HepG2 (cell line): Measurements from ENCODE around the gene C3orf22. TPM values are rescaled to one million over a fixed set of nuclear protein-coding genes. Genes with fewer than 3 reads are reported as not detected.

Experiments used
- ATF6 ChIP-seq: sonication (generic); formaldehyde crosslinking; conservative IDR thresholded peaks from 2 replicates; pipeline ENCODE4 v1.4.0; 2020; ENCODE audit warnings: missing genetic modification reagents
- BORCS8-MEF2B ChIP-seq: sonication (generic); formaldehyde crosslinking; IDR thresholded peaks from 2 replicates; pipeline ENCODE4 v1.8.0; 2022; ENCODE audit warnings: mild to moderate bottlenecking, missing genetic modification reagents
- CEBPB ChIP-seq: IDR thresholded peaks from 2 replicates; pipeline ENCODE4 v1.6.1; 2011; ENCODE audit warnings: low read depth, low read length, improper control_type of control experiment, borderline replicate concordance
- EHMT2 ChIP-seq: fragments of 200-600 bp; sonication (generic); IDR thresholded peaks from 2 replicates; pipeline ENCODE4 v1.7.0; 2017; ENCODE audit warnings: antibody characterized with exemption, low read depth, low read length, borderline replicate concordance
- FOXA3 ChIP-seq: IDR thresholded peaks from 2 replicates; pipeline ENCODE4 v1.6.1; 2016; ENCODE audit warnings: missing genetic modification reagents, missing compliant biosample characterization
- GATA4 ChIP-seq: sonication (generic); IDR thresholded peaks from 2 replicates; pipeline ENCODE4 v1.6.1; 2016; ENCODE audit warnings: antibody characterized with exemption, low read depth, borderline replicate concordance
- GATAD2A ChIP-seq: IDR thresholded peaks from 2 replicates; pipeline ENCODE4 v1.6.1; 2016
- HNRNPL ChIP-seq: fragments of 200-400 bp; formaldehyde crosslinking; IDR thresholded peaks from 2 replicates; pipeline ENCODE4 v1.6.1; 2017; ENCODE audit warnings: mild to moderate bottlenecking, low read depth, low read length
- MAZ ChIP-seq, 2 experiments: sonication (generic) in 1 of 2; formaldehyde crosslinking in 1 of 2; IDR thresholded peaks; 2 replicates each; pipeline versions ENCODE4 v1.5.0 to v1.6.1; 2012 to 2020; ENCODE audit warnings: low read depth in 2 of 2, mild to moderate bottlenecking in 2 of 2, borderline replicate concordance in 1 of 2, improper control_type of control experiment in 1 of 2, low read length in 1 of 2, missing genetic modification reagents in 1 of 2, moderate library complexity in 1 of 2
- MBD4 ChIP-seq: IDR thresholded peaks from 2 replicates; pipeline ENCODE4 v1.6.1; 2012; ENCODE audit warnings: low read length, inconsistent platforms, borderline replicate concordance
- MZF1 ChIP-seq: sonication (generic); formaldehyde crosslinking; IDR thresholded peaks from 2 replicates; pipeline ENCODE4 v1.8.1; 2023; ENCODE audit warnings: mild to moderate bottlenecking, missing genetic modification reagents, borderline replicate concordance
- PRDM4 ChIP-seq: sonication (generic); formaldehyde crosslinking; IDR thresholded peaks from 2 replicates; pipeline ENCODE4 v1.9.0; 2021; ENCODE audit warnings: missing genetic modification reagents, borderline replicate concordance
- RFX3 ChIP-seq: IDR thresholded peaks from 2 replicates; pipeline ENCODE4 v1.6.1; 2016; ENCODE audit warnings: missing biosample characterization, missing genetic modification reagents
- SSRP1 ChIP-seq: IDR thresholded peaks from 2 replicates; pipeline ENCODE4 v1.6.1; 2016; ENCODE audit warnings: control low read depth
- TBX3 ChIP-seq: fragments of 450-650 bp; IDR thresholded peaks from 2 replicates; pipeline ENCODE4 v1.6.1; 2017; ENCODE audit warnings: antibody characterized with exemption, mild to moderate bottlenecking, inconsistent platforms, borderline replicate concordance
- TMF1 ChIP-seq: sonication (generic); formaldehyde crosslinking; IDR thresholded peaks from 2 replicates; pipeline ENCODE4 v1.8.1; 2022; ENCODE audit warnings: low read depth, missing genetic modification reagents
- U2AF2 ChIP-seq: fragments of 200-400 bp; formaldehyde crosslinking; IDR thresholded peaks from 2 replicates; pipeline ENCODE4 v1.6.1; 2017; ENCODE audit warnings: low read depth, mild to moderate bottlenecking, low read length
- ZBTB38 ChIP-seq: sonication (generic); formaldehyde crosslinking; IDR thresholded peaks from 2 replicates; pipeline ENCODE4 v1.5.1; 2020; ENCODE audit warnings: mild to moderate bottlenecking, missing genetic modification reagents
- ZNF292 ChIP-seq: sonication (generic); formaldehyde crosslinking; IDR thresholded peaks from 2 replicates; pipeline ENCODE4 v1.8.1; 2022; ENCODE audit warnings: mild to moderate bottlenecking, low read depth, missing genetic modification reagents, borderline replicate concordance
- ZNF33B ChIP-seq: sonication (generic); formaldehyde crosslinking; IDR thresholded peaks from 2 replicates; pipeline ENCODE4 v1.5.1; 2020; ENCODE audit warnings: mild to moderate bottlenecking, missing genetic modification reagents
- polyA plus RNA-seq, 8 experiments: library from polyadenylated mRNA; depleted of rRNA in 3 of 8; stranded (reverse) in 7 of 8; unstranded in 1 of 8; fragments of >200 nt; fragmentation: Illumina TruSeq in 4 of 8; extraction: Trizol in 4 of 8; gene quantifications; 2 replicates each; pipeline versions ENCODE4 v1.2.1 to v1.2.3, GENCODE V29; 2011 to 2016; ENCODE audit warnings: low read depth in 4 of 8, missing spikeins in 1 of 8, mixed read lengths in 1 of 8; ENCODE audit not compliant: insufficient read depth in 1 of 8
- total RNA-seq, 5 experiments: library from RNA; depleted of rRNA; stranded (reverse); fragments of >200 nt; fragmentation: Illumina TruSeq; extraction: Trizol; gene quantifications; 2 replicates each; pipeline ENCODE4 v1.2.3, GENCODE V29; 2016; ENCODE audit warnings: low read depth in 1 of 5
- TF ChIP-seq, protein P1 (sequence below): sonication (generic); formaldehyde crosslinking; IDR thresholded peaks from 2 replicates; pipeline ENCODE4 v1.4.0; 2020; ENCODE audit warnings: missing genetic modification reagents

C3orf22 gene
- total and polyA plus RNA-seq, 2 of the 13 experiments (the other 11 are each of a cell fraction or from before 2014, with no cell fraction given) = not detected

DNA sequence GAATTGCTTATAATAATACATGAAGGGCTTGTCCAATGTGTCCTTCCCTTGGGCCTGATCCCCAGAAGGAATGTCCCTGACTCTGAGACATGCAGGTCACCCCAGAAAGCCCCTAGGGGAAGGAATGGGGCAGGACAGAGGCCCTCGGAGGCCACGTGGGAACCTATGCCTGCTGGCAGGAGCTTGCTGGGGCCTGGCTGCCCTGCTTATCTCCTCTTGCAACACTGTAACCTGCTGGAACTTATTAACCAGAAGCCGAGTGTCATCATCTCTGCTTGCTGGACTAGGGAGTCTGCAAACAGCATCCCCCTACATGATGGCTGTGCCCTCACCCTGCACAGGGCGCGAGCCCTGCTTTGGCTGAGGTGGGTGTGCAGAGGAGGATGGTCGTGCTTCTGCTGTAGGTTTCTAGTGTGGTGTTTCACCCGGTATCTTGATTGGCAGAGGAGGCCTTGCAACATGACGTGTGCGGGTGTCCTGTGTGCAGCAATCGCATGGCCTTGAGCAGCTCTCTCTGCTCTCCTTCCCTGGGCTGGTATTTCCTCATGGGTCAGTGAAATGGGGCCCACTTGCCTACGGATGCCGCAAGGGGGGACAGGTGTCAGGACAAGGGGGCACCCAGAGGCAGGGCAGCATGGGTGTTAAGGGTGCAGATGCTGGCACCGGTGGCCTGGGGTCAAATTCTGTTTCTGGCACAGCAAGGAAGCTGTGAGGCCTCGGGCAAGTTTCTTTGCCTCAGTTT, 29.8 kb downstream of the C3orf22 start (continued):
- TF ChIP-seq, protein P1, sequence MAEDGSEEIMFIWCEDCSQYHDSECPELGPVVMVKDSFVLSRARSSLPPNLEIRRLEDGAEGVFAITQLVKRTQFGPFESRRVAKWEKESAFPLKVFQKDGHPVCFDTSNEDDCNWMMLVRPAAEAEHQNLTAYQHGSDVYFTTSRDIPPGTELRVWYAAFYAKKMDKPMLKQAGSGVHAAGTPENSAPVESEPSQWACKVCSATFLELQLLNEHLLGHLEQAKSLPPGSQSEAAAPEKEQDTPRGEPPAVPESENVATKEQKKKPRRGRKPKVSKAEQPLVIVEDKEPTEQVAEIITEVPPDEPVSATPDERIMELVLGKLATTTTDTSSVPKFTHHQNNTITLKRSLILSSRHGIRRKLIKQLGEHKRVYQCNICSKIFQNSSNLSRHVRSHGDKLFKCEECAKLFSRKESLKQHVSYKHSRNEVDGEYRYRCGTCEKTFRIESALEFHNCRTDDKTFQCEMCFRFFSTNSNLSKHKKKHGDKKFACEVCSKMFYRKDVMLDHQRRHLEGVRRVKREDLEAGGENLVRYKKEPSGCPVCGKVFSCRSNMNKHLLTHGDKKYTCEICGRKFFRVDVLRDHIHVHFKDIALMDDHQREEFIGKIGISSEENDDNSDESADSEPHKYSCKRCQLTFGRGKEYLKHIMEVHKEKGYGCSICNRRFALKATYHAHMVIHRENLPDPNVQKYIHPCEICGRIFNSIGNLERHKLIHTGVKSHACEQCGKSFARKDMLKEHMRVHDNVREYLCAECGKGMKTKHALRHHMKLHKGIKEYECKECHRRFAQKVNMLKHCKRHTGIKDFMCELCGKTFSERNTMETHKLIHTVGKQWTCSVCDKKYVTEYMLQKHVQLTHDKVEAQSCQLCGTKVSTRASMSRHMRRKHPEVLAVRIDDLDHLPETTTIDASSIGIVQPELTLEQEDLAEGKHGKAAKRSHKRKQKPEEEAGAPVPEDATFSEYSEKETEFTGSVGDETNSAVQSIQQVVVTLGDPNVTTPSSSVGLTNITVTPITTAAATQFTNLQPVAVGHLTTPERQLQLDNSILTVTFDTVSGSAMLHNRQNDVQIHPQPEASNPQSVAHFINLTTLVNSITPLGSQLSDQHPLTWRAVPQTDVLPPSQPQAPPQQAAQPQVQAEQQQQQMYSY (CRISPR knock-in tag) = 0 out of 2 replicates have a peak, but pooled peaks have one; percentile 29
- TF ChIP-seq CEBPB = peak; percentile 95
- TF ChIP-seq EHMT2 = no peak
- TF ChIP-seq RFX3 (CRISPR knock-in tag) = no peak
- peak; percentile 91 for TF ChIP-seq GATAD2A
- TF ChIP-seq TMF1 (CRISPR knock-in tag) = no peak
- TF ChIP-seq U2AF2 = no peak
- TF ChIP-seq PRDM4 (CRISPR knock-in tag) = no peak
- TF ChIP-seq GATA4 = no peak
- TF ChIP-seq HNRNPL = peak; percentile 80; the same call in 1 of the 2 replicates
- peak; percentile 91 for TF ChIP-seq BORCS8-MEF2B
- peak; percentile 86; the same call in 1 of the 2 replicates for TF ChIP-seq ZNF292
- TF ChIP-seq SSRP1 (CRISPR knock-in tag) = peak; percentile 71; the same call in 1 of the 2 replicates
- peak; percentile 87 for TF ChIP-seq FOXA3 (CRISPR knock-in tag)
- no peak for TF ChIP-seq MBD4
- TF ChIP-seq MZF1 (CRISPR knock-in tag) = no peak; the same call in 1 of the 2 replicates
- no peak for TF ChIP-seq ZBTB38 (CRISPR knock-in tag)
- TF ChIP-seq ZNF33B (CRISPR knock-in tag) = no peak; the same call in 1 of the 2 replicates
- no peak for TF ChIP-seq ATF6 (CRISPR knock-in tag)
- TF ChIP-seq MAZ (IDR thresholded peaks at IDR 0.05; ENCODE audit: borderline replicate concordance, low read depth, low read length) = peak; percentile 32; the same call in 1 of the 2 replicates
- 0 out of 2 replicates have a peak, but pooled peaks have one; percentile 54 for TF ChIP-seq MAZ (CRISPR knock-in tag; IDR thresholded peaks at IDR 0.05; ENCODE audit: low read depth)
- TF ChIP-seq TBX3 = peak; percentile 42
